CD1c-positive myeloid dendritic cell (primary cell): Measurements from ENCODE around the gene SOX2.
"Not testable (repeated sequence)": the region's sequence is repeated elsewhere in the genome, so short reads cannot be mapped to it uniquely, and the experiment has no call there.

Experiments
- DNase-seq: peaks from one replicate; pipeline ENCODE4 v3.0.0-alpha.2; 2016; ENCODE audit errors: extremely low spot score

Gene SOX2

DNA sequence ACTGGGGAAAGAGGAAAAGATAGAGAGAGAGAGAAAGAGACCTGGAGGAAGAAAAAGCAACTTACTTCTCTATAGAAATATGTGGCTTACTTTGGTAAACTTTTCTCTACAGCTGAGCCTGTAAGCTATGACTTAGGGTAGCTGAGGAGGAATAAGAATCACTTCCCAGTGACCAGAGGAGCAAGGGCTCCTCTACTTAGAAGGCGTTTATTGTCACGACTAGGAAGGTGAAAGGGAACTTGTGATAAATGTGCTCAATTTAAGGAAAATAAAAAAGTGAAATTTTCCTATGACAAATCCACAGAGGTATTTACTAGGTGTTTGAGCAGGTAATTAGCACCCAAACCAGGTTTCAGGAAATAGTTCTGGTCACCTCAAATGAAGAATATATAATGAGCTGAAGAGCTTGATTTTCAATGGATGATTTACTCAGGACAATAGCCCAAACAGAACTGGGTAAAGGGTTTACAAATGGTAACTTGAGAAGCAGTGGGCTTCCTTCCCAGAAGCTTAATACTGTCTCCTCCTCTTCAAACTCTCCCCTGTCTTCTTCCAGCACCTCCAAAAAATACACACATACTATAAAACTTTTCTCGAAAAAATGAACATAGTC lies 46.1 kb downstream of the SOX2 start:
- DNase-seq = no peak

DNA sequence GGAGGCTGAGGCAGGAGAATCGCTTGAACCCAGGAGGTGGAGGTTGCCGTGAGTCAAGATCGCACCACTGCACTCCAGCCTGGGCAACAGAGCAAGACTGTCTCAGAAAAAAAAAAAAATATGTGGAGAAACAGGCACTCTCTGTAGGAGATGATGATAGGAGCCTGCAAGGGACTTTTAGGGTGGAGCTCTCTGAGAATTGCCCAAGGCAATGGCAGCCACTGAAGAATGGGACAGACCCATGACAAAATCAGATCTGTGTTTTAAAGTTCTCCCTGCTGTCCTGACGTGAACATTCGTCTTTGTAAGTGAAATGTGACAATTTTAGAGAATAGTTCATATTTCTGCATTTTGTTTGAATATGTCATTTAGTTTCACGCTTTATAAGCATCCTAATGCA lies 50.2 kb downstream of the SOX2 start:
- no peak for DNase-seq

DNA sequence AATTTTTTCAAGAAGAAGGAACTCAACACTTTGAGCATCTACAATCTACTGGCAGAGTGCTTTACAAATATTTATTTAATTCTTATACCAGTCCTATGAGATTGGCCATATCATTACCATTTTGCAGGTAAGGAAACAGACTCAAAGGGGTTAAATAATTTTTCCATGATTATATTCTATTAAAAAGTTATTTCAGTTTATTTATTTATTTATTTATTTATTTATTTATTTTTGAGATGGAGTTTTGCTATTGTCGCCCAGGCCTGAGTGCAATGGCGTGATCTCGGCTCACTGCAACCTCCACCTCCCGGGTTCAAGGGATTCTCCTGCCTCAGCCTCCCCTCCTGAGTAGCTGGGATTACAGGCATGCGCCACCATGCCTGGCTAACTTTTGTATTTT lies 52.3 kb downstream of the SOX2 start:
- not testable (repeated sequence) for DNase-seq
